IPS-18c (cell line): ENCODE data around the gene NPHP1.

ENCODE experiments used
- H3K4me3 ChIP-seq: 2 replicates; pipeline ENCODE4 v1.7.0; 2013; ENCODE audit warnings: low read depth, mild to moderate bottlenecking, low read length, moderate library complexity; ENCODE audit not compliant: insufficient read depth
- H3K9me3 ChIP-seq: one replicate; pipeline ENCODE4 v1.6.1; 2013; ENCODE audit warnings: mild to moderate bottlenecking, low read length, moderate library complexity; ENCODE audit not compliant: control insufficient read depth, insufficient read depth

Gene NPHP1

GRCh38 chr2:110149330-110150220 lies 55.2 kb downstream of the NPHP1 start:
- Histone ChIP-seq H3K4me3 (no peak overlapping the region), H3K9me3 (peaks cover 1% of the 10 kb centered on the region)

DNA sequence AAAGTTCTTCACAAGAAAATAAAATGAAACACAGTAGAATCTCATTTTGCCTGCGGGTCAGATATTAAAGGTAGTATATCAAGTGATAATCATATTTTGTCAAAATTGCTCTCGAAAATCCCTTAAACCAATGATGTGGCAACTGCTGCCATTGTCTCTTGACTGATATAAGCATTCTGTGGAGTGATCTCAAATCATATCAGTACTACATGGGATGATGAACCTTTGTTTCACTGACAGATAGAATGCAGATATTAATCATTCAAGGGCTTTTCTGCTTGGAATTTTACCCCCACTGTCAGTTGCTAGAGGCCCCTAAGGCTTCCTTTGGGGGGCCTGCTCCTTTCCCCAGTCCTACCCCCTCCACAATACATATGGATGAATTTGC lies 57.9 kb downstream of the NPHP1 start:
- H3K4me3 ChIP-seq: no peak overlapping the region

DNA sequence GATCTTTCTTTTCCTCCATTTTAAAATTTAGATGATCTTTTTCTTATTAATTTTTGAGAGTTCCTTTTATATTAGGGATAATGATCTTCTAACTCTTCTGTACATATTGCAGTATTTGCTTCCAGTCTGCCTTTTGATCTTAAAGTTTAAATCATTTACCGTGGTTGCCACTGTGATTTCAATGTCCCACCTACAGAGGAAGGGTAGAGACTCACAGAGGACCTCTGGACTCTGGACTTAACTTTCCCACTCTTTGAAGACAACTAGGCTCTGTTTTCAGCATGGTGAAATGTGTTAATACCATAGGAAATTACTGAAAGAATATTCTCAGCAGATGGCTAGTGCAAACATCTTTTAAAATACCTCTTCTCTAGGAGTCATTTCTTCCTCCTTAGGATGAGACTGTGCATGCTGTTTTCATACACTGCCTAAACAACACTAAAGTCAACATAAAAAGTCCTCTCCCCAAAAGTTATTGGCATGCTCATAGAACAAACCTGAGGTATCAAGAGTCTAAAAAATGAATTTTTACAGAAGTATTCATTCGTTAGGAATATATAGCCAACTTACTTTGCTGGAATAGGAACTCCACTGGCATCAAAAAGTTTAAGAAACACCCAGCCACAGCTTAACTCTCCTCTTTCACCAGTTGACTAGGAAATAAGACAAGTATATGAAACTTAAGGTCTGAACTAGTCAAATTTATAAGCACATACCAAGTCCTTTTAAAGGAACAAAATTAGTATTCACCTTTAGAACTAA lies 58.4 kb downstream of the NPHP1 start:
- Histone ChIP-seq H3K4me3 (no peak overlapping the region), H3K9me3 (no peaks in the 10 kb centered on the region)

More for the DNA sequence above, 57.9 kb downstream of the NPHP1 start:
- H3K9me3 ChIP-seq: no peaks in the 10 kb centered on the region

DNA sequence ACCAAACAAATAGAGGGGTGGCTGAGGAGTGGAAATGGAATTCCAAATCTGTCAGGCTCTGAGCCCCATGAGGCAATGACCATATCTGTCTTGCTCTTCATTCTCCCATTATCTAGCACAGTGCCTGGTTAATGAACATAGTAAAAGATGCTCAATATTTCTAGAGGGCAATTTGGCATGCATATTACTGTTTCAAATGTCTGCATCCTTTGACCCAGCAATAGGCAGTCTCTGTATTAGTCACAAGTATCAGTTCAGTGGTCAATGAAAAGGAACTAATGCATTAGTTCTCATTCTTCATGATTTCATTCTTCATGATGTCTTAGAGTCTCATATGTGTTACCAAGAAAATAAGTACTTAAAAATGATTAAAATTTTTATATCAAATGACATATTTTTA lies 60.8 kb downstream of the NPHP1 start:
- Histone ChIP-seq H3K4me3 (no peak overlapping the region), H3K9me3 (no peaks in the 10 kb centered on the region)

DNA sequence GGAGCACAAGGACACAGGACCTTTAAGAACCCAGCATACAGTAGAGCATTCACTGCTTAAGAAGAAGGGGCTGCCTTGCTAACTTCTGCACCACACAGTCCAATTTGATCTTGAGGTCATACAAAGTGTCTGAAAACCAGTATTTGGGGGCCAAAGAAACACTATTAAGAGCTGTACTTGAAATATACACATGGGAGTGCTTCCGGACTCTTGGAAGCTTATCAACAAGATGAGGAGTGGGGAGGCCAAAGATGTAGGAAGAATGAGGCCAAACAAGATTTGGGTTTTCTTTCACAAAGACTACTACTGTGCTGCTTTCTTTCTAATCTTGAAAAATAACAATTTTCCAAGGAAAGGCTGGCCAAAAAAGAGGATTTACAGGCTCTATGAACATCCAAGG lies 64.4 kb downstream of the NPHP1 start:
- H3K4me3 ChIP-seq: no peak overlapping the region
- H3K9me3 ChIP-seq: no peaks in the 10 kb centered on the region

DNA sequence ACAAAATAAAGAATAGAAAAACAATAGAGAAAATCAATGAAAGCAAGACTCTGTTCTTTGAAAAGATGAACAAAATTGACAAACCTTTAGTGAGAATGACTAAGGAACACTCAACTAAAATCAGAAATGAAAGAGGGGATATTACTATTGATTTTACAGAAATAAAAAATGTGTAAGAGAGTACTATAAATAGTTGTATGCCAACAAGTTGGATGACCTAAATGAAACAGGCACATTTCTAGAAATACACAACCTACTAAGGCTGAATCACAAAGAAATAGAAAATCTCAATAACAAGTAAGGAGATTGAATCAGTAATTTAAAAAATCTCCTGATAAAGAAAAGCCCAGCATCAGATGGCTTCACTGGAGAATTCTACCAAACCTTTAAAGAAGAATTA lies 70.8 kb downstream of the NPHP1 start:
- H3K9me3 ChIP-seq: no peaks in the 10 kb centered on the region
- H3K4me3 ChIP-seq: no peak overlapping the region

GRCh38 chr2:110131166-110131565 lies 73.6 kb downstream of the NPHP1 start:
- Histone ChIP-seq H3K9me3 (no peaks in the 10 kb centered on the region), H3K4me3 (no peak overlapping the region)

DNA sequence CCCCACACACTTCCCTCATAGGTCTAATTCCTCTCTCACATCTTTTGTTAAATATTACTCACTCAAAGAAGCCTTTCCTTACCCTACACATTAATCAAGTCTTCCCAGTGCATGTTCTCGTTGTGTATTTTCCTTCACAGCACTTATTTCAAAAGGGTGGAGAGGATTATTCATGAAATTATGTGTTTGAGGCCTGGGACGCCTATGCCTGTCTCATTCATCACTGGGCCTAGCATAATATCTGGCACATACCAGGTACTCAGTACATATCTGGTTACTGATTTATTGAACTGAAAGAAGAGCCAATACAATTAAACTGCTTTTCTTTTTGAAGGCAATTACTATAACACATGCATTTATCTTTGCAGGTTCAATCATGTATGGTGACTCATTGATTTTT lies 74.1 kb downstream of the NPHP1 start:
- Histone ChIP-seq H3K4me3 (no peak overlapping the region), H3K9me3 (no peaks in the 10 kb centered on the region)

GRCh38 chr2:110126906-110127305 lies 77.9 kb downstream of the NPHP1 start:
- Histone ChIP-seq H3K4me3 (no peak overlapping the region), H3K9me3 (no peaks in the 10 kb centered on the region)

GRCh38 chr2:110126086-110126773 lies 78.6 kb downstream of the NPHP1 start:
- H3K9me3 ChIP-seq: no peaks in the 10 kb centered on the region
- no peak overlapping the region for H3K4me3 ChIP-seq

- no peaks in the 10 kb centered on the region for H3K9me3 ChIP-seq
Measured at GRCh38 chr2:110124939-110125691, 79.7 kb downstream of the NPHP1 start.

GRCh38 chr2:110124038-110124825 lies 80.6 kb downstream of the NPHP1 start:
- H3K9me3 ChIP-seq: no peaks in the 10 kb centered on the region
- H3K4me3 ChIP-seq: no peak overlapping the region

More at GRCh38 chr2:110124939-110125691, 79.7 kb downstream of the NPHP1 start:
- H3K4me3 ChIP-seq: no peak overlapping the region

GRCh38 chr2:110121592-110121991 lies 83.2 kb downstream of the NPHP1 start:
- Histone ChIP-seq H3K4me3 (no peak overlapping the region), H3K9me3 (no peaks in the 10 kb centered on the region)

DNA sequence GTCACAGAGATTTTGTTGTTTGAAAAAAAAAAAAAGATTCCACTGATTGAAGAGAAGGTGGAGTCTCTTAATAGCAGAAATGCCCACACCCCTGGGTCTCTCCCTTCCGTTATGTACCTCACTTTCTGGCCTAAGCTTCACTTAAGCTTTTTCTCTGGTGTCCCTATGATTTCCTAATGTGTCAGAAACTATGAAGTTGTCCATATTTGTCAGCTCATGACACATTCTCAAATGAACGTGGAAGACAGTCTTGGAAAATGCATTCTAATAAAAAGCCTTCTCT lies 83.8 kb downstream of the NPHP1 start:
- no peaks in the 10 kb centered on the region for H3K9me3 ChIP-seq
- no peak overlapping the region for H3K4me3 ChIP-seq

DNA sequence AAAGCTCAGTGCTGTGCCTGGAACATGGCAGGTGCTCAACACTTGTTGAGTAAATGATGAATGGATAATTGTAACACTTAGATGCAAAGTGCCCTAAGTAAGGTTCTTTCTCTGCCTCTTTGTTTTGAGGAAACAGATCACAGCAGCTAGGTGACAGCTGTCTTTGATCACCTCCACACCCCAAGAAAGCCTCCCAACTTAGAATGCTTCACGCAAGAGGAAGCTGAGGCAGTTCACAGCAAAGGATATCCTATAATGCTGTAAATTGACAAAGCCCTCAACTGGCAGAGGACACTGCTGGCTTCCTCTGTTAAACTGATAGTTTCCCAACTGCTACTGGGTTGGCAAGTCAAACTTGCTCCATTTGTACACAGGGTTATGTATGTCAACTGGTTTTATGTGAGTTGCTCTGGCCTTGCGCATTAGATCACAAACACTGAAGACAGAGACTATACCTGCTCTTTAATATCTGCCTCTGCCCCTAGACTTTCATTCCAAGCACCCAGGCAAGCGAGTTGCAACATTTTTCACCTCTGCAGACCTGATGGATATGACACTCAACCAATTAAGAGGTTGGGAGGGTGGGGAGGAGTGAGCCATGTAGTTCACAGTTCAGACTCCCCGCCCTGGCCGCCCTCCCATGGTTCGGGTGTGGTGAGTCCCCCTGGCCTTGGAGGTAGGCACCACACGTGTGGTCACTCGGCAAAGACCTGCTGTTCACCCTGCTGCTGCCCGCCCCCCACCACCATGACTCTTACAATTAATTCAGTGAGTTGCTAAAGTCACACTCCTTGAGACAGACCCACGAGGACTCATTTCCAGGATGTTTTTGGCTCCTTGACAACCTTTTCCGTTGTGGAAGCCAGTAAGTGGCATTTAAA lies 84.4 kb downstream of the NPHP1 start:
- Histone ChIP-seq H3K4me3 (no peak overlapping the region), H3K9me3 (no peaks in the 10 kb centered on the region)
